ENCODE results near the gene CIC. TPM values are rescaled to one million over a fixed set of nuclear protein-coding genes. Genes with fewer than 3 reads are reported as not detected.

CIC gene
- total and polyA plus RNA-seq, 9 of the 15 experiments (the other 6 are each of a cell fraction or from before 2014, with no cell fraction given), result 0.07 to 44.7 (median 8.6) TPM

- TF ChIP-seq ZNF609 (CRISPR knock-in tag; IDR thresholded peaks at IDR 0.05; ENCODE audit: borderline replicate concordance) (peak; percentile 22; the same call in 1 of the 2 replicates), POLR2G (IDR thresholded peaks at IDR 0.05; ENCODE audit: low read depth, low read length) (peak; percentile 94), POLR2A (conservative IDR thresholded peaks at IDR 0.05) (peak; percentile 40; the same call in 1 of the 2 replicates), RREB1 (CRISPR knock-in tag; IDR thresholded peaks at IDR 0.05) (no peak), CTBP1 (IDR thresholded peaks at IDR 0.05; ENCODE audit: borderline replicate concordance) (peak; percentile 58; the same call in 1 of the 2 replicates), KLF6 (CRISPR knock-in tag; IDR thresholded peaks at IDR 0.05; ENCODE audit: borderline replicate concordance) (no peak), NR2F6 (CRISPR knock-in tag; IDR thresholded peaks at IDR 0.05) (no peak), CCNT2 (IDR thresholded peaks at IDR 0.05; ENCODE audit: borderline replicate concordance, extremely low read depth, insufficient read length, low read depth, low read length) (peak; percentile 55), TAF1 (IDR thresholded peaks at IDR 0.05; ENCODE audit: control insufficient read depth, extremely low read depth, insufficient read depth, low read length, severe bottlenecking) (peak; percentile 89), RB1 (IDR thresholded peaks at IDR 0.05; ENCODE audit: low read depth) (peak; percentile 78), HOMEZ (CRISPR knock-in tag; IDR thresholded peaks at IDR 0.05) (no peak), NCOR1 (IDR thresholded peaks at IDR 0.05) (no peak), HNRNPK (IDR thresholded peaks at IDR 0.05; ENCODE audit: low read depth, low read length, poor library complexity, severe bottlenecking) (peak; percentile 80)
Measured at GRCh38 chr19:42254850-42255765, 13.9 kb upstream of the CIC start, which contains the start of gene ERF (continued).
